Thyroid gland (tissue), 4 donors: Measurements from ENCODE around the gene ASAP2. TPM values are rescaled to one million over a fixed set of nuclear protein-coding genes. Genes with fewer than 3 reads are reported as not detected.

Source experiments
- DNase-seq, 2 donors: peaks; one replicate each; pipeline ENCODE4 v3.0.0-alpha.2; 2019
- H3K27ac ChIP-seq, 3 donors: fragments of 200-600 bp; sonication (generic); 1 replicate in 2 of 3; 2 replicates in 1 of 3; pipeline ENCODE4 v1.5.1; 2016 to 2019; ENCODE audit warnings: mild to moderate bottlenecking in 1 of 3, moderate library complexity in 1 of 3
- H3K27me3 ChIP-seq: fragments of 200-600 bp; sonication (generic); one replicate; pipeline ENCODE4 v1.5.1; 2019
- H3K36me3 ChIP-seq, 2 donors: fragments of 200-600 bp; sonication (generic); one replicate each; pipeline ENCODE4 v1.5.1; 2016 to 2019
- H3K4me1 ChIP-seq, 2 donors: fragments of 200-600 bp; sonication (generic); one replicate each; pipeline ENCODE4 v1.5.1; 2017 to 2019
- H3K4me3 ChIP-seq, 3 donors: fragments of 200-600 bp; sonication (generic); replicated peaks in 1 of 3; 1 replicate in 2 of 3; 2 replicates in 1 of 3; pipeline ENCODE4 v1.5.1; 2016; ENCODE audit warnings: mild to moderate bottlenecking in 1 of 3
- H3K9me3 ChIP-seq: fragments of 200-600 bp; sonication (generic); one replicate; pipeline ENCODE4 v1.5.1; 2017
- POLR2A ChIP-seq, 2 donors: fragments of 450-650 bp; IDR thresholded peaks; one replicate each; pipeline ENCODE4 v1.6.1; 2017; ENCODE audit warnings: antibody characterized with exemption in 2 of 2, mild to moderate bottlenecking in 2 of 2, moderate library complexity in 1 of 2
- WGBS, 2 donors: methylation state at CpG; one replicate each; pipeline ENCODE4 v1.1.5; 2017; 5-methylcytosine and 5-hydroxymethylcytosine counted together
- intact Hi-C: fragments of 100-400 bp; cut with DNase I; formaldehyde crosslinking; loops from one replicate; pipeline ENCODE4 v1.15.1; 2023
- total RNA-seq, 4 donors: library from RNA; depleted of rRNA; stranded (reverse); fragments of >200 nt; gene quantifications; one replicate each; pipeline ENCODE4 v1.2.3, GENCODE V29; 2016
- TF ChIP-seq, protein P1 (sequence below), 6 experiments: fragments of 200-600 bp in 3 of 6; fragments of 450-650 bp in 3 of 6; sonication (generic) in 3 of 6; IDR thresholded peaks; one replicate each; pipeline ENCODE4 v1.5.1; 2016 to 2019; ENCODE audit warnings: antibody characterized with exemption in 6 of 6, mild to moderate bottlenecking in 2 of 6, inconsistent platforms in 1 of 6, moderate library complexity in 1 of 6

The ASAP2 gene
- total RNA-seq, 4 donors from 2014 or later: 40.3 to 55.3 (median 47.3) TPM

DNA sequence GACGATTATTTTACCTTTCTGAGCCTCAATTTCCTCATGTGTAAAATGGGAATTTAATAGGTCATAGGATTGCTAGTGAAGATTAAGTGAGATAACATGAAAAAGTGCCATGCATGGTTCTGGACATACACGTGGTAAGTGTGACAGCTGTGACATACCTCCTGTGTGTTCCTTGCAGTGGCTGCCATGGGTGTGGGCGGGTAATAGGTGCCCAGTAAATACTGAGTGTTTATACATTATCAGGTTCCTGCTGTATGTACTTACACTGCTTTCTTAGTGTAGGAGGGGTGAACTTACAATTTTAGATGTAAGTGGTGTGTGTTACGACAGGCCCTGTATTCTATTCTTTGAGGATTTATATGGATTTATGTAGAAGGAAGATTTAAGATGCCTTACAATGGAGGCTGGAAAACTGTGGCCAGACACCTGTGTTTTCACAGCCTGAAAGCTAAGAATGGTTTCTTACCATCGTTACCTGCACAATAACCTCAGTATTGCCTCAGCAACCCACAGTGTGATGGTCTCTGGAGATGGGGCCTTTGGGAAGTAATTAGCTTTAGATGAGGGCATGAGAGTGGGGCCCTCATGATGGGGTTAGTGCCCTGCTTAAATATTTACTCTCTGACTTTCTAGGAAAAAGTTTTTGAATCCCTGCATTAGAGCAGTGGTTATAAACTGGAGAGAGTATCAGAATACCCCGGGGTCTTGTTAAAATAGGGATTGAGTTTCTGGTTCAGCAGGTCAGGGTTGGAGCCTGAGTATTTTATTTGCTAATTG is 78.1 kb downstream of the ASAP2 start:
- 79 to 86% methylated on average over 6 of the region's 6 CpGs for WGBS, 2 donors
- no peak for DNase-seq
- Histone ChIP-seq H3K27me3 (no peaks in the 10 kb centered on the region), H3K9me3 (no peaks in the 10 kb centered on the region), H3K27ac (no peak overlapping the region), H3K4me3 (no peak overlapping the region), H3K36me3 (no peaks in the 10 kb centered on the region), H3K4me1 (peaks cover 0 to 12% of the 10 kb centered on the region in 2 donors)
- intact Hi-C loops: no loop called here
- TF ChIP-seq, protein P1, sequence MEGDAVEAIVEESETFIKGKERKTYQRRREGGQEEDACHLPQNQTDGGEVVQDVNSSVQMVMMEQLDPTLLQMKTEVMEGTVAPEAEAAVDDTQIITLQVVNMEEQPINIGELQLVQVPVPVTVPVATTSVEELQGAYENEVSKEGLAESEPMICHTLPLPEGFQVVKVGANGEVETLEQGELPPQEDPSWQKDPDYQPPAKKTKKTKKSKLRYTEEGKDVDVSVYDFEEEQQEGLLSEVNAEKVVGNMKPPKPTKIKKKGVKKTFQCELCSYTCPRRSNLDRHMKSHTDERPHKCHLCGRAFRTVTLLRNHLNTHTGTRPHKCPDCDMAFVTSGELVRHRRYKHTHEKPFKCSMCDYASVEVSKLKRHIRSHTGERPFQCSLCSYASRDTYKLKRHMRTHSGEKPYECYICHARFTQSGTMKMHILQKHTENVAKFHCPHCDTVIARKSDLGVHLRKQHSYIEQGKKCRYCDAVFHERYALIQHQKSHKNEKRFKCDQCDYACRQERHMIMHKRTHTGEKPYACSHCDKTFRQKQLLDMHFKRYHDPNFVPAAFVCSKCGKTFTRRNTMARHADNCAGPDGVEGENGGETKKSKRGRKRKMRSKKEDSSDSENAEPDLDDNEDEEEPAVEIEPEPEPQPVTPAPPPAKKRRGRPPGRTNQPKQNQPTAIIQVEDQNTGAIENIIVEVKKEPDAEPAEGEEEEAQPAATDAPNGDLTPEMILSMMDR (IDR thresholded peaks at IDR 0.05): no peak
- TF ChIP-seq POLR2A (IDR thresholded peaks at IDR 0.05): no peak

DNA sequence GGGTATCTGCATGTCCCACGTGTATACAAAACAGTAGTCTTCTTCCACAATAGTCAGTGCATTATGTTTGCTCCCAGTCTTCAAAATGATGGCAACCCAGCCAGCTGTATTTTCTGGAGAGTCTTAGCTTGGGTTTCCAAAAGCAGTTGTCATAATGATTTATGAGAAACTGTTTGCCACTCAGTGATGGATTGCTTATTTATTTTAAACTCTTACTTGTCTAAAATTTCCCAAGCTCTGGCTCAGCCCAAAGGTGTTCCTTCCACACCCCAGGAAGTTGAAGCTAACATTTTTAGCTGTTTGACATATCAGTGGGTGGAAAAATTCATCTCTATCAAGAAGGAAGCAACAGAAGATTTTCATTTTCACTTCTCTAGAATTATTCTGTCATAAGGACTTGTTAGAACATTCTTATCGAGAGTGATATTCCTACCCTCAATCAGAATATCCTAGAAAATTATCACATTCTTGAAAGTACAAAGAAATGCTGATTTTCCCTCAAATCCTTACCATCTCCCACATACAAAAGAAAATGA is 78.8 kb downstream of the ASAP2 start:
- TF ChIP-seq POLR2A (IDR thresholded peaks at IDR 0.05): no peak
- TF ChIP-seq, protein P1 (IDR thresholded peaks at IDR 0.05): no peak
- intact Hi-C loops: no loop called here
- H3K4me3 ChIP-seq: no peak overlapping the region
- no peaks in the 10 kb centered on the region for H3K9me3 ChIP-seq
- WGBS, 2 donors: 68 to 71% methylated on average over 2 of the region's 2 CpGs
- DNase-seq: no peak
- peaks cover 0 to 14% of the 10 kb centered on the region in 2 donors for H3K4me1 ChIP-seq
- no peaks in the 10 kb centered on the region for H3K27me3 ChIP-seq
- no peak overlapping the region for H3K27ac ChIP-seq
- no peaks in the 10 kb centered on the region for H3K36me3 ChIP-seq

DNA sequence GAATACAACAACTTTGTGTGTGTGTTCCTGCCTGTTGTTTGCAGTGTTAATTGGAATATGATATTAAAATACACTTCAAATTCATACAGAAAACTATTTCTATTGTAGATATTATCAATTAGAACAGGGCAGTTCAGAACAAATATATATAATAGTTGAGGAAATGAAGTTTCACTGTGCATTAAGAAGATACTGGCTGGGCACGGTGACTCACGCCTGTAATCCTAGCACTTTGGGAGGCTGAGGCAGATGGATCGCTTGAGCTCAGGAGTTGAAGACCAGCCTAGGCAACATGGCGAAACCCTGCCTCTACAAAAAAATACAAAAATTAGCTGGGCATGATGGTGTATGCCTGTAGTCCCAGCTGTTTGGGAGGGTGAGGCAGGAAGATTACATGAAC is 79.3 kb downstream of the ASAP2 start:
- Histone ChIP-seq H3K27me3 (no peaks in the 10 kb centered on the region), H3K27ac (no peak overlapping the region), H3K36me3 (no peaks in the 10 kb centered on the region), H3K9me3 (no peaks in the 10 kb centered on the region), H3K4me3 (no peak overlapping the region), H3K4me1 (peaks cover 0 to 18% of the 10 kb centered on the region in 2 donors)
- TF ChIP-seq, protein P1 (IDR thresholded peaks at IDR 0.05): no peak
- no peak for TF ChIP-seq POLR2A (IDR thresholded peaks at IDR 0.05)
- 96 to 99% methylated on average over 4 of the region's 4 CpGs for WGBS, 2 donors
- DNase-seq: no peak
- intact Hi-C loops: no loop called here

DNA sequence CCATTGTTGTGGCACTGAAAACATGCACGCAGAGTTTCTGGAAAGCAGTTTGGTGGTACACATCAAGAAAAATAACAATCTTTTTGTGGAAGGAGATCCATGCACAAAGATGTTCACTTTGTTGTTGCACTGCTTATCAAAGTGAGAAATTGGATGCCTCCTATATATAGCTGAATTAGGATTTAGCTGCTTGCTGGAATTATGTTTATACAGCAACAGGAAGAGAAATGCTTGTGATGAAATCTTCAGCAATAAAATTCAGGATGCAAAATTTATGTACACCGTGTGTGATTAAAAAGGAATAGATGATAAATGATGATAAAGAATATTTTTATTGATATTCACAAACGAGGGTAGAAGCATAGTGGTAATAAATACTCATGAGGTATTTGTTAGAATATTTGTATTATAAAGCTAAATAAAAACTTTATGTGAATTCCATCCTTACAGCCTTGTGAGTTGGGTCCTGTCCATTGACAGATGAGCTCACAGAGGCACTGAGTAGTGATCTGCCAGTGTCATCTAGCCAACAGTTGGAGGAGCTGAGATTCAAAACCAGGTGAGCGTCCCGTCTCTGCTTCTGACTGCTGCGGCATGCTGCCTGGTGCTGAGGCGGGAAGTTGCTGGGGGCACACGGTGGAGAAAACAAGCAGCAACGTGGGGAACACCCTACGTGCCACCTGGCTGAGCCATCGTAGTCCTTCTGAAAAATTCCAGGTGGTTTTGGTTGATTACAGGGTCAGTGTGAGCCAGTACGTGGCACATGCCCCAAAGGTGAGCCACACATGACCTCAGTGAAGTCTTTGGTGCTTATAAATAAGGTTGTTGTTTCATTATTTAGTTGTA is 80.2 kb downstream of the ASAP2 start:
- peaks cover 0 to 17% of the 10 kb centered on the region in 2 donors for H3K4me1 ChIP-seq
- no peaks in the 10 kb centered on the region for H3K9me3 ChIP-seq
- WGBS, 2 donors: 91% methylated on average over 12 of the region's 12 CpGs
- no peak for DNase-seq
- no peaks in the 10 kb centered on the region for H3K27me3 ChIP-seq
- H3K36me3 ChIP-seq: no peaks in the 10 kb centered on the region
- TF ChIP-seq POLR2A (IDR thresholded peaks at IDR 0.05): no peak
- TF ChIP-seq, protein P1 (IDR thresholded peaks at IDR 0.05): no peak
- no peak overlapping the region for H3K4me3 ChIP-seq
- intact Hi-C loops: no loop called here
- no peak overlapping the region for H3K27ac ChIP-seq
